Neuron (in vitro differentiated cells): ENCODE measurements around the gene ABCG8.

ENCODE experiments used
- H2AFZ ChIP-seq: one replicate; pipeline ENCODE4 v1.6.1; 2013; ENCODE audit warnings: low read depth, mild to moderate bottlenecking, inconsistent platforms, low read length, moderate library complexity
- H3K27me3 ChIP-seq: one replicate; pipeline ENCODE4 v1.6.1; 2013; ENCODE audit warnings: low read length; ENCODE audit not compliant: insufficient read depth
- H3K36me3 ChIP-seq: one replicate; pipeline ENCODE4 v1.6.1; 2013; ENCODE audit warnings: low read length; ENCODE audit not compliant: insufficient read depth
- H3K4me1 ChIP-seq: one replicate; pipeline ENCODE4 v1.6.1; 2013; ENCODE audit warnings: low read length; ENCODE audit not compliant: insufficient read depth
- H3K4me3 ChIP-seq: 2 replicates; pipeline ENCODE4 v1.5.1; 2013; ENCODE audit warnings: mild to moderate bottlenecking, low read length, moderate library complexity
- H3K9me3 ChIP-seq: one replicate; pipeline ENCODE4 v1.6.1; 2013; ENCODE audit warnings: low read length

ABCG8 gene

GRCh38 chr2:43812006-43812405 is 26.8 kb upstream of the ABCG8 start:
- Histone ChIP-seq H3K27me3 (no peaks in the 10 kb centered on the region), H2AFZ (no peak overlapping the region), H3K4me3 (no peak overlapping the region), H3K36me3 (peaks cover 8% of the 10 kb centered on the region), H3K4me1 (peaks cover 2% of the 10 kb centered on the region), H3K9me3 (no peaks in the 10 kb centered on the region)

GRCh38 chr2:43812947-43813346 is 25.8 kb upstream of the ABCG8 start:
- Histone ChIP-seq H3K9me3 (no peaks in the 10 kb centered on the region), H3K36me3 (peaks cover 3% of the 10 kb centered on the region), H3K27me3 (no peaks in the 10 kb centered on the region), H2AFZ (no peak overlapping the region), H3K4me1 (peaks cover 2% of the 10 kb centered on the region), H3K4me3 (no peak overlapping the region)

GRCh38 chr2:43814711-43815110 is 24.1 kb upstream of the ABCG8 start:
- Histone ChIP-seq H3K27me3 (no peaks in the 10 kb centered on the region), H3K36me3 (peaks cover 2% of the 10 kb centered on the region)

GRCh38 chr2:43818761-43819160 is 20.0 kb upstream of the ABCG8 start:
- H3K9me3 ChIP-seq, result no peaks in the 10 kb centered on the region
- no peaks in the 10 kb centered on the region for H3K27me3 ChIP-seq
- H3K4me3 ChIP-seq, result no peak overlapping the region
- H3K4me1 ChIP-seq, result no peaks in the 10 kb centered on the region
- H2AFZ ChIP-seq, result no peak overlapping the region
- H3K36me3 ChIP-seq, result peaks cover 2% of the 10 kb centered on the region

More at GRCh38 chr2:43814711-43815110, 24.1 kb upstream of the ABCG8 start:
- H3K4me3 ChIP-seq, result no peak overlapping the region
- peaks cover 2% of the 10 kb centered on the region for H3K4me1 ChIP-seq
- no peak overlapping the region for H2AFZ ChIP-seq
- H3K9me3 ChIP-seq, result no peaks in the 10 kb centered on the region

GRCh38 chr2:43819491-43820163 is 19.1 kb upstream of the ABCG8 start:
- H3K36me3 ChIP-seq, result peaks cover 2% of the 10 kb centered on the region
- no peaks in the 10 kb centered on the region for H3K27me3 ChIP-seq
- no peaks in the 10 kb centered on the region for H3K9me3 ChIP-seq
- no peaks in the 10 kb centered on the region for H3K4me1 ChIP-seq
- no peak overlapping the region for H3K4me3 ChIP-seq
- no peak overlapping the region for H2AFZ ChIP-seq

- H3K4me1 ChIP-seq, result no peaks in the 10 kb centered on the region
- no peaks in the 10 kb centered on the region for H3K9me3 ChIP-seq
- H3K27me3 ChIP-seq, result no peaks in the 10 kb centered on the region
- H2AFZ ChIP-seq, result no peak overlapping the region
- no peak overlapping the region for H3K4me3 ChIP-seq
- no peaks in the 10 kb centered on the region for H3K36me3 ChIP-seq
Measured at GRCh38 chr2:43822839-43823238, 15.9 kb upstream of the ABCG8 start.

- H3K4me3 ChIP-seq, result no peak overlapping the region
- H3K4me1 ChIP-seq, result no peaks in the 10 kb centered on the region
- no peaks in the 10 kb centered on the region for H3K9me3 ChIP-seq
- H3K36me3 ChIP-seq, result no peaks in the 10 kb centered on the region
- no peaks in the 10 kb centered on the region for H3K27me3 ChIP-seq
- H2AFZ ChIP-seq, result no peak overlapping the region
Measured at GRCh38 chr2:43823751-43824150, 15.0 kb upstream of the ABCG8 start.

GRCh38 chr2:43824512-43824911 is 14.3 kb upstream of the ABCG8 start:
- Histone ChIP-seq H3K9me3 (no peaks in the 10 kb centered on the region), H3K27me3 (no peaks in the 10 kb centered on the region), H2AFZ (no peak overlapping the region), H3K4me1 (no peaks in the 10 kb centered on the region), H3K4me3 (no peak overlapping the region), H3K36me3 (no peaks in the 10 kb centered on the region)

GRCh38 chr2:43824951-43825493 is 13.7 kb upstream of the ABCG8 start:
- Histone ChIP-seq H3K4me1 (no peaks in the 10 kb centered on the region), H3K4me3 (no peak overlapping the region), H3K36me3 (no peaks in the 10 kb centered on the region), H3K9me3 (no peaks in the 10 kb centered on the region), H2AFZ (no peak overlapping the region), H3K27me3 (no peaks in the 10 kb centered on the region)

GRCh38 chr2:43825841-43826240 is 12.9 kb upstream of the ABCG8 start:
- Histone ChIP-seq H3K4me1 (no peaks in the 10 kb centered on the region), H3K4me3 (no peak overlapping the region), H3K27me3 (no peaks in the 10 kb centered on the region), H3K9me3 (no peaks in the 10 kb centered on the region), H2AFZ (no peak overlapping the region), H3K36me3 (no peaks in the 10 kb centered on the region)

GRCh38 chr2:43826305-43827250 is 12.2 kb upstream of the ABCG8 start:
- Histone ChIP-seq H3K4me3 (no peak overlapping the region), H3K4me1 (no peaks in the 10 kb centered on the region), H3K36me3 (no peaks in the 10 kb centered on the region), H3K27me3 (no peaks in the 10 kb centered on the region), H2AFZ (no peak overlapping the region), H3K9me3 (no peaks in the 10 kb centered on the region)

- Histone ChIP-seq H3K4me3 (no peak overlapping the region), H2AFZ (no peak overlapping the region), H3K9me3 (no peaks in the 10 kb centered on the region), H3K36me3 (no peaks in the 10 kb centered on the region), H3K27me3 (no peaks in the 10 kb centered on the region), H3K4me1 (no peaks in the 10 kb centered on the region)
Measured at GRCh38 chr2:43831543-43832294, 7.1 kb upstream of the ABCG8 start.

GRCh38 chr2:43832457-43832856 is 6.3 kb upstream of the ABCG8 start:
- Histone ChIP-seq H2AFZ (no peak overlapping the region), H3K4me3 (no peak overlapping the region), H3K9me3 (no peaks in the 10 kb centered on the region), H3K4me1 (no peaks in the 10 kb centered on the region), H3K27me3 (no peaks in the 10 kb centered on the region), H3K36me3 (no peaks in the 10 kb centered on the region)
